Measurements from ENCODE around the gene KIT. TPM values are rescaled to one million over a fixed set of nuclear protein-coding genes. Genes with fewer than 3 reads are reported as not detected.

KIT gene
- total and polyA plus RNA-seq, 2 donors from 2014 or later, result 7.7 to 38.1 TPM

DNA sequence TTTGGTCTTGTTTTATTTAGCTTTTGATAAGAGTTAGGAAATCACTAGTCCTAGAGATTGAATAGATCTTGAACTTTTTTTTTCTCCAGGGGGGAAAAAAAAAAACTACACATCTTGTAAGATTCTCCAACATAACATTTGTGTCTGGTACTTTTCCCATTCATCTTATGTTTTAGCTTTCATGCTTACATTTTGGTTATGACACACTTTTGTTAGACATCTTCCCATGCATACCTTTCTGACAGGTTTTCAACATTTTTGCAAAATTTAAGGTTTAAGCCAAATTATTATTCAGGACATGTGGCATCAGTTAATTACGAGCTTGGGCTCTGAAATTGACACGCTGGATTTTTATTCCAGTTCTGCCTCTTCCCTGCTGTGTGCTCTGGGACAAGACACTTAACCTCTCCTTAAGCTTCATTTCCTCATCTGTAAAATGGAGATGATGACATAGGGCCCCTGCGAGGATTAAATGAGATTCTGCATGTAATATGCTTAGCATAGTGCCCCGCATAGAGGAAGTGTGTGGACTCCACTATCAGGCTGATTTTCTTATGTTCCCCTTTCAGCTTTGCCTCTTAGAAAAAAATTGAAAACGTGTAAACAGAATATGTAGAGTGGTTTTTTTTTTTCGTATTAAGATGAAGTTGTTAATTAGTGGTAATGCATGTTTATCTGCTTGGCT lies 5.3 kb downstream of the KIT start:
- peaks cover 0 to 8% (median 0%) of the 10 kb centered on the region in 3 donors for H3K4me1 ChIP-seq (ENCODE audit: control insufficient read depth in 2 of 3, insufficient read depth in 2 of 3, low read depth in 1 of 3, low read length in 3 of 3)
- TF ChIP-seq, protein P1, sequence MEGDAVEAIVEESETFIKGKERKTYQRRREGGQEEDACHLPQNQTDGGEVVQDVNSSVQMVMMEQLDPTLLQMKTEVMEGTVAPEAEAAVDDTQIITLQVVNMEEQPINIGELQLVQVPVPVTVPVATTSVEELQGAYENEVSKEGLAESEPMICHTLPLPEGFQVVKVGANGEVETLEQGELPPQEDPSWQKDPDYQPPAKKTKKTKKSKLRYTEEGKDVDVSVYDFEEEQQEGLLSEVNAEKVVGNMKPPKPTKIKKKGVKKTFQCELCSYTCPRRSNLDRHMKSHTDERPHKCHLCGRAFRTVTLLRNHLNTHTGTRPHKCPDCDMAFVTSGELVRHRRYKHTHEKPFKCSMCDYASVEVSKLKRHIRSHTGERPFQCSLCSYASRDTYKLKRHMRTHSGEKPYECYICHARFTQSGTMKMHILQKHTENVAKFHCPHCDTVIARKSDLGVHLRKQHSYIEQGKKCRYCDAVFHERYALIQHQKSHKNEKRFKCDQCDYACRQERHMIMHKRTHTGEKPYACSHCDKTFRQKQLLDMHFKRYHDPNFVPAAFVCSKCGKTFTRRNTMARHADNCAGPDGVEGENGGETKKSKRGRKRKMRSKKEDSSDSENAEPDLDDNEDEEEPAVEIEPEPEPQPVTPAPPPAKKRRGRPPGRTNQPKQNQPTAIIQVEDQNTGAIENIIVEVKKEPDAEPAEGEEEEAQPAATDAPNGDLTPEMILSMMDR (IDR thresholded peaks at IDR 0.05; ENCODE audit: borderline replicate concordance, extremely low read depth, insufficient read depth), result no peak
- no peak overlapping the region for H3K27ac ChIP-seq (ENCODE audit: low read depth in 2 of 2, low read length in 2 of 2)
- H3K36me3 ChIP-seq (ENCODE audit: control insufficient read depth in 2 of 3, insufficient read depth in 3 of 3, low read length in 3 of 3), result no peaks in the 10 kb centered on the region
- FAIRE-seq, result no peak
- H3K4me3 ChIP-seq (ENCODE audit: low read length in 3 of 3), result no peak overlapping the region
- no peak overlapping the region for H3K9ac ChIP-seq (ENCODE audit: low read length in 3 of 3)
- no peaks in the 10 kb centered on the region for H3K27me3 ChIP-seq (ENCODE audit: control insufficient read depth, insufficient read depth, low read length)
- intact Hi-C loops (cut with DNase I), result no loop called here
- no peaks in the 10 kb centered on the region for H3K9me3 ChIP-seq (ENCODE audit: control insufficient read depth in 2 of 3, insufficient read depth in 1 of 3, low read length in 3 of 3)
- no peak for DNase-seq

DNA sequence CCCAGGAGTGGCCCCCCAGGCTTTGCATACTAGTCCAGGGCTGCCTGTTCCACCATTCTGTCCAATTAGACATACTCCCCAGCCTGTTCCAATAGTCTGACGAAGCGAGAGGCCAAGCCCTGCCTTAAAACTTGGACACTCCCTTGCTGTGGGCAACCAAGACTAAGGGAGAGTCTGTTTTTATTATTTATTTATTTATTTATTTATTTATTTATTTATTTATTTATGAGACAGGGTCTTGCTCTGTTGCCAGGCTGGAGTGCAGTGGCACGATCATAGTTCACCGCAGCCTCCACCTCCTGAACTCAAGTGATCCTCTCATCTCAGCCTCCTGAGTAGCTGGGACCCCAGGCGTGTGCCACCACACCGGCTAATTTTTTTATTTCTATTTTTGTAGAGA lies 6.6 kb downstream of the KIT start:
- Histone ChIP-seq H3K9me3 (ENCODE audit: control insufficient read depth in 2 of 3, insufficient read depth in 1 of 3, low read length in 3 of 3) (no peaks in the 10 kb centered on the region), H3K27ac (ENCODE audit: low read depth in 2 of 2, low read length in 2 of 2) (no peak overlapping the region), H3K9ac (ENCODE audit: low read length in 3 of 3) (no peak overlapping the region), H3K27me3 (ENCODE audit: control insufficient read depth, insufficient read depth, low read length) (no peaks in the 10 kb centered on the region), H3K36me3 (ENCODE audit: control insufficient read depth in 2 of 3, insufficient read depth in 3 of 3, low read length in 3 of 3) (no peaks in the 10 kb centered on the region), H3K4me1 (ENCODE audit: control insufficient read depth in 2 of 3, insufficient read depth in 2 of 3, low read depth in 1 of 3, low read length in 3 of 3) (peaks cover 0 to 7% (median 0%) of the 10 kb centered on the region in 3 donors), H3K4me3 (ENCODE audit: low read length in 3 of 3) (no peak overlapping the region)
- FAIRE-seq, result no peak
- TF ChIP-seq, protein P1 (IDR thresholded peaks at IDR 0.05; ENCODE audit: borderline replicate concordance, extremely low read depth, insufficient read depth), result no peak
- intact Hi-C loops (cut with DNase I), result no loop called here
- DNase-seq, result no peak

DNA sequence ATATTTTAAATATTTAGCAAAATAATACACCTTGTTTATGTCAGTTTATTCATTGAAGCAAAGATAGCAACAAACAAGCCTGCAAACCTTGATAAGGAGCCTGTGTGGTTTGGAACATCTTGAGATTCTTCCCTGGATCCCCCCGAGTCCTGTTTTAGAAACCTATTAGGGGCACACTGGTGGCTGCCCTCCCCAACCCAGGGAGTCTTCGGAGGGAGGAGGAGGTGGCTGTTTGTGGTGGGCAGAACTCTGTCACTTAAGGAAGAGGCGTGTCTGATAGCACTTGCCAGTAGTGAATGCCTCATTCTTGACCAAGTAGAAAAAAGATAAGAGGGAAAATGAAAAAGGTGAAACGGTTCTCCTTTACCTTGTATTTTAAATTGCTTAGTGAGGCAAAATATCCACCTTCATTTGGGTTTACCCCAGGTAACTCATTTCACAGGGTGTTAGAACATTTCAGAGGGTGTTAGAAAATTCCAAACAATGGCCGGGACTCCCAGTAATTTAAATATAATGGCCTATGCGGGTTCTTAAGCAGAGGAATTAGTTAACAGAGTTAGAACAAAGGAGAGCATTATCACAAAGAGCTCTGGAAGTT lies 10.4 kb downstream of the KIT start:
- Histone ChIP-seq H3K4me1 (ENCODE audit: control insufficient read depth in 2 of 3, insufficient read depth in 2 of 3, low read depth in 1 of 3, low read length in 3 of 3) (no peaks in the 10 kb centered on the region), H3K4me3 (ENCODE audit: low read length in 3 of 3) (no peak overlapping the region), H3K27me3 (ENCODE audit: control insufficient read depth, insufficient read depth, low read length) (no peaks in the 10 kb centered on the region), H3K36me3 (ENCODE audit: control insufficient read depth in 2 of 3, insufficient read depth in 3 of 3, low read length in 3 of 3) (no peaks in the 10 kb centered on the region), H3K9ac (ENCODE audit: low read length in 3 of 3) (no peak overlapping the region), H3K9me3 (ENCODE audit: control insufficient read depth in 2 of 3, insufficient read depth in 1 of 3, low read length in 3 of 3) (no peaks in the 10 kb centered on the region), H3K27ac (ENCODE audit: low read depth in 2 of 2, low read length in 2 of 2) (no peak overlapping the region)
- DNase-seq (no peak), FAIRE-seq (no peak)
- TF ChIP-seq, protein P1 (IDR thresholded peaks at IDR 0.05; ENCODE audit: borderline replicate concordance, extremely low read depth, insufficient read depth), result no peak
- intact Hi-C loops (cut with DNase I), result no loop called here
